ENCODE results near the gene TMPRSS9. TPM values are rescaled to one million over a fixed set of nuclear protein-coding genes. Genes with fewer than 3 reads are reported as not detected.

TMPRSS9 gene
- total RNA-seq, 4 donors from 2014 or later, result 0.12 TPM; not detected in 3

GRCh38 chr19:2333807-2334211, 26.3 kb upstream of the TMPRSS9 start:
- no peak for ATAC-seq (ENCODE audit: low FRiP score)
- no peak for DNase-seq (ENCODE audit: low spot score)
- TF ChIP-seq CTCF (IDR thresholded peaks at IDR 0.05), result no peak

- no peak for ATAC-seq (ENCODE audit: low FRiP score)
- DNase-seq (ENCODE audit: low spot score), result no peak
- TF ChIP-seq CTCF (IDR thresholded peaks at IDR 0.05), result no peak
Observed at GRCh38 chr19:2334426-2334825, 25.6 kb upstream of the TMPRSS9 start.

GRCh38 chr19:2334986-2335846, 24.8 kb upstream of the TMPRSS9 start:
- ATAC-seq (ENCODE audit: low FRiP score), result no peak
- DNase-seq (ENCODE audit: low spot score), result no peak
- TF ChIP-seq CTCF (IDR thresholded peaks at IDR 0.05), result no peak

GRCh38 chr19:2335848-2336247, 24.2 kb upstream of the TMPRSS9 start:
- ATAC-seq (ENCODE audit: low FRiP score) (no peak), DNase-seq (ENCODE audit: low spot score) (no peak)
- TF ChIP-seq CTCF (IDR thresholded peaks at IDR 0.05), result no peak

- no peak for DNase-seq (ENCODE audit: low spot score)
- no peak for ATAC-seq (ENCODE audit: low FRiP score)
- TF ChIP-seq CTCF (IDR thresholded peaks at IDR 0.05), result no peak
Observed at GRCh38 chr19:2336528-2337328, 23.3 kb upstream of the TMPRSS9 start.

GRCh38 chr19:2337329-2337707, 22.7 kb upstream of the TMPRSS9 start:
- no peak for TF ChIP-seq CTCF (IDR thresholded peaks at IDR 0.05)
- DNase-seq (ENCODE audit: low spot score), result no peak
- ATAC-seq (ENCODE audit: low FRiP score), result no peak
